HG02798 (cell line): Measurements from ENCODE around the gene THSD7A.
"Not testable (repeated sequence)": the region's sequence is repeated elsewhere in the genome, so short reads cannot be mapped to it uniquely, and the experiment has no call there.

Source experiments
- ATAC-seq: cut with Tn5 transposase; IDR thresholded peaks from one replicate; pipeline ENCODE4 v1.9.1; 2021; ENCODE audit warnings: mild to moderate bottlenecking; ENCODE audit not compliant: unreplicated experiment, poor library complexity

THSD7A gene

DNA sequence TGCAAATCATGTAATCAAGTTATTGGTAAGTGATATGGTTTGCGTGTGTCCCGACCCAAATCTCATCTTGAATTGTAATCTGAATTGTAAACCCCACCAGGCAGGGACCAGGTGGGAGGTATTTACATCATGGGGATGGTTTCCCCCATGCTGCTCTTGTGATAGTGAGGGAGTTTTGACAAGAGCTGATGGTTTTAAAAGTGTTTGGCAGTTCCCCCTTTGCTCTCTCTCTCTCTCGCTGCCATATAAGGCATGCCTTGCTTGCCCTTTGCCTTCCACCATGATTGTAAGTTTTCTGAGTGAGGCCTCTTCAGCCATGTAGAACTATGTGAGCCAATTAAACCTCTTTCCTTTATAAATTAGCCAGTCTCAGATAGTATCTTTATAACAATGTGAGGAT lies 302.6 kb downstream of the THSD7A start:
- no peak for ATAC-seq

GRCh38 chr7:11527707-11528106 lies 304.3 kb downstream of the THSD7A start:
- no peak for ATAC-seq

DNA sequence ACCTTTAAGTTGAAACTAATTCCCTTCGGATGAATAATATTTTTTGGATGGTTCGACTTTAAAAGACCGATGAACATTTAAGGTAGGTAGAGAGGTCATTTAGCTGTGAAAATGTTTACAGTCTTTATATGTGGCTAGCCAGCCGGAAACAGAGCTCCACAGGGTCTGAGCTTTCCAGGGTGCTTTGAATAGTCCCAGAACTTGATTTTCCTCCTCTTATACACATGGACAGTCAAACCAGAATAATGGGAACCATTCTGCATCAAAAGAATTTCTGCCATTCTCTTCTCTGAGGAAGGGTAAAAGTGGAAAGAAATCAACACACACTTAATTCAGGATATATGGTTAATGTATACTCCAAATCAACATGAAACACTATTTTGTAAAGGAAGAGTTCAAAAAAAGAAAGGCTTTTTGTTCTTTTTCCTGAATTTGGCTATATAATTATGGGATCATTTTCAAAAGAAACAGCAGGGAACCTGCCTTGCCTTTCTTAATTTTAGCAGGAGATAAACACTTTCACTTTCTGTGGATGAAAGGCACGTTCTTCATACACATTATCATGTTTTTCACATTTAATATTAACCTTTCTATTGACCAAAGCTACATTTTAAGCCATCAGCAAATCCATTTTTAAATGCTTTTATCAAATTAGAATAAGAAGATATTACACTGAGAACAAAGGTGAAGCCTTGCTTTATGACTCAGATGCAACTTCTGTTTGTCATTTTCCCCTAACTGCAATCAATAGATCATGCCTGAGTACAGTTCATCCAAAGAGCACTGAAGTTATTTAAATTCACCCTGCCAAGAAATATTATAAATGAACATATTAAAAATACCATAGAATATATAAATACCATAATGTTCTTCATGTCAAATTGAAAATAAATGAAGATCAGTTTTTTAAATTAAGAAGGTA lies 307.3 kb downstream of the THSD7A start:
- no peak for ATAC-seq

DNA sequence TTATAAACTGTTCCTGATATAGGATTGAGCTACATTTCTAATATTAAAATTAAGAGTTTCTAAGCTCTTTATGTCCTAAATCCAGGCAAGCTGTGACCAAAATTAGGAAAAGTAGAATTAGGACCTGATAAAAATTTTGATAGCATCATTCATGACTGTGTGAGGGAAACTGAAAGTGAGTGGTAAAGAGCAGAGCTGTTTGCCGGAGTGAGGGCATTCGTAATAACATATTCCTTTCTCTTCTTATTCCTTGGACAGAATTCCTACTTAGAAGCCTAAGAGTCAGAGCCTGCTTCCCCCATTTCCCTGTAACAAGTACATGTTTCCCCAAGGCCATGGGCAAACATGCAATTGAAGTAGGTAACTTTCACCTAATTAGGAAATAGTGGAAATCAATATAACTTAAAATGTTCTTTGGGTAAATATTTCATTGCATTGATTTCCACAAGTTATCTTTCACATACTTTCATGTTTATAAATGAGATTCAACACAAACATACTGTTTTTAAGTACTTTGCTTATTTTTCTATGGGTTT lies 310.0 kb downstream of the THSD7A start:
- ATAC-seq = not testable (repeated sequence)

- ATAC-seq = no peak
Observed at GRCh38 chr7:11517853-11518252, 314.1 kb downstream of the THSD7A start.

- ATAC-seq = no peak
Observed at GRCh38 chr7:11516328-11516727, 315.7 kb downstream of the THSD7A start.

DNA sequence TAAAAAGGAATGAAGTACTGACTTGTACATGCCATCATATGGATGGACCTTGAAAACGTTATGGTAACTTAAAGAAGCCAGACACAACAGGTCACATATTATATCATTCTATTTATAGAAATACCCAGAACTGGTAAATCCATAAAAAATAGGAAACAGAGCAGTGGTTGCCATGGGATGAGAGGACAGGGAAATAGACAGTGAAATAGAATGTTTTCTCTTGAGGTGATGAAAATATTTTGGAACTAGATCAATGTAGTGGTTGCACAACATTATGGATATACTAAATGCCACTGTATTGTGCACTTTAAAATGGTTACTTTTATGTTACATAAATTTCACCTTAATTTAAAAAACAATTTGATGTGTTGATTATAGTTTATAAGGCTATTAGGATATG lies 318.5 kb downstream of the THSD7A start:
- no peak for ATAC-seq

DNA sequence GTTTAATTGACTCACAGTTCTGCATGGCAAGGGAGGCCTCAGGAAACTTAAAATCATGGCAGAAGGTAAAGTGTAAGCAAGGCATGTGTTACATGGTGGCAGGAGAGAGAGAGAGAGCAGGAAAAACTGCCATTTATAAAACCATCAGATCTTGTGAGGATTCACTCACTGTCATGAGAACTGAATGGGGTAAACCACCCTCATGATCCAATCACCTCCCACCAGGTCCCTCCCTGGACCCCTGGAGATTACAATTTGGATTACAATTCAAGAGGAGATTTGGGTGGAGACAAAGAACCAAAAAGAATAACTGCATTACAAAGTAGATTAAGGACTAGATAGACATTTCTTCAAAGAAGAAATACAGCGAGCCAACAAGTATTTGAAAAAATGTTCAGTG lies 324.1 kb downstream of the THSD7A start:
- ATAC-seq = no peak

DNA sequence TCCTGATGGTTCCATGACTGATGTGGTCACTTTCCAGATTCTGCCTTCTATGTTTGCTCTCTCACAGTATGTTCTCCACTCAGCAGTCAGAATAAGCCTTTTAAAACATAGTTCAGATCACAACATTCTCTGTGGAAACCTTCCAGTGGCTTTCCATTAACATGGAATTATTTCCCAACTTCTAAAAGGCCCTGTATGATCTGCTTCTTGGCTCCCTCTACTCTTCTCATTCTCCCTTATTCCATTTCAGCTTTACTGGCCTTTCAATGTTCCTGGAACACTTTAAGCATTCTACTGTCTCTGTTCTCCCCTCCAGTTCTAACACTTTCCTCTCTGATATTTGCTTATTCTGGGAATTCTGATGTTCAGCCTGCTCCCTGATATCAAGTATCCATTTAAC lies 325.6 kb downstream of the THSD7A start:
- ATAC-seq = peak; percentile 22

GRCh38 chr7:11505471-11505985 lies 326.5 kb downstream of the THSD7A start:
- no peak for ATAC-seq

DNA sequence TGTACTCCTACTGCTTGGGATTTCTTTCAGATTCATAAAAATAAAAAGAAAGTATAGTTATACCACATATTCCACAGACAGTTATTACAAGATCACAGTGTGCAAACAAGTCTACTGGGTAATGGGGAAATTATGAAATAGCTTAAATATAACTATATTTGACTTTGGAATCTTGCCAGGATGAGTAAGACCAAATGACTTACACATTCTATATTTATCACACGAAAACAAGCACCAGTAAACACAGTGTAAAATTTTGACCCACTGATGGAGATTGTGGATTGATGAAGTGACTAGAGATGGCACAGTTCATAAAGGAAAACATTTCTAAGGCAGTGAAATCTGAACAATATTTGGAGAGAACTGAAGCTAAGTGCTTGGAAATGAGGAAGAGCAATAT lies 339.7 kb downstream of the THSD7A start:
- no peak for ATAC-seq

DNA sequence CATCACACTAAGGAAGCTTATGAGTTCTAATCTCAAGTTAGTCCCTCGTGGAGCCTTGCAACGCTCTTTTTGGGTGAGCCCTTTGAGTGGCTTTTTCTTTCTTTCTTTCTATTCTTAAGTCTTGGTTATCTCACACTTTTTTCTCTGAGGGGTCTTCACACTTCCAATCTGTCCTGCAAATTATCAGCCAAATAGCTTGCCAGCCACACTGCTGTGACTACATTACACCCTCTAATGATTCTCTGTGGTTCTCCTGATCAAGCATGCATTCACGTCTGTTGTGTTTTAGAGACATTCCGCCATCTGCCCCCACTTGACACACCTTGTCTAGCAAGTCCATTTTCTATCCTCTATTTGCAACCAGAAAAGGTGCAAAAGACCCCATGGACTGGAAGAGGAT lies 340.2 kb downstream of the THSD7A start:
- ATAC-seq = no peak

DNA sequence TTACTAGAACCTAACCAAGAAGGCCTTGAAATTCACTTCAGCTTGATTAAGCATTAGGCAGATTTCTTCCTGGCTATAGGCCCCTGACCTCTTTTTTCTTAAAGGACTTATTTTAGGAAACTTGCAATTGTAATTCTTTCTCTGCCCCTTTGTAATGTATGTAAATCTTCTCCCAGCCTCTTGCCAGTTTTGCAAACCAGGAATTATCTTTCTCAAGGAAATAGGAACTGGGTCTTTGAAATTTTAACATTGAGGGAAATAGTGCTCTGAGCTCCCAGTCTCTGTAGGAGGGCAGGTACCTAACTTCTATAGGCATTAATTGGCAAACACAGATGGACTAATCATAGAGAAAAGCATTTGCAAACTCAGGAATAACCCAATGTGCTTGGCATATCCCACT lies 342.7 kb downstream of the THSD7A start:
- ATAC-seq = no peak

DNA sequence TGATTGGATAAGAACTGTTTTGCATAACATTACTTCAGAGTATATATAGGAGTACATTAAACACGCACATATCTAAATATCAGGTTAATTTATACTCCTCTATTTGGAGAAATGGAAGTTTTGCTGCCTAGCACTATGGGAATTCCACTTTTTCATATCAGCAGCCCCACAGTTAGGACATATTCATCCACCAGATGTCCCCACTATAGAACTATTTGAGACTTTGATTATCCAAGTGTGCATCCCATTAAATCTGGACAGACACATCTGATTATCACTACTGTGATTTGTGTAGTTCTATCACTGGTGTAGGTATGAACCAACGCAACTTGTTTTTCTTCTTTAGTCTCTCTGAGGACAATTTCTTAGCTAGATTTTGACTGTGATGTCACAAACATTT lies 345.7 kb downstream of the THSD7A start:
- no peak for ATAC-seq

DNA sequence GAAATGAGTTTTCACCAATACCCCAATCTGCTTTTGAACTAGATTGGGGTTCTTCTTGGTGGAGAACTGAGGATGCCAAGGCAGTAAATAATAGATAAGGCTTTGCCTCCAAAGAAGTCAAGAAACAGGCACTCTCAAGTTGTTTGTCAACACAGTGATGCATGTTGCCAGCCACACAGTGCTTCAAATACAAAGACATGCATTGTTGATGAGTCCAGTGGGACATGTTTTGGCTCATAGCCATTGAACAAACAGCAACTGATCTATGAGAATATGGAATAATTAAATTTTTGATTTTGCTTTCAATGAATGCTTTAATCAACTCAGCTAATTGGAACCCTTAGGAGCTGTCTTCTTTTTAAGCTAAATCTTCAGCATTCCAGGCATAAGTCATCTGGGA lies 346.4 kb downstream of the THSD7A start:
- ATAC-seq = no peak

- ATAC-seq = no peak
Observed at GRCh38 chr7:11480143-11480542, 351.9 kb downstream of the THSD7A start.

GRCh38 chr7:11478882-11479281 lies 353.1 kb downstream of the THSD7A start:
- ATAC-seq = no peak

DNA sequence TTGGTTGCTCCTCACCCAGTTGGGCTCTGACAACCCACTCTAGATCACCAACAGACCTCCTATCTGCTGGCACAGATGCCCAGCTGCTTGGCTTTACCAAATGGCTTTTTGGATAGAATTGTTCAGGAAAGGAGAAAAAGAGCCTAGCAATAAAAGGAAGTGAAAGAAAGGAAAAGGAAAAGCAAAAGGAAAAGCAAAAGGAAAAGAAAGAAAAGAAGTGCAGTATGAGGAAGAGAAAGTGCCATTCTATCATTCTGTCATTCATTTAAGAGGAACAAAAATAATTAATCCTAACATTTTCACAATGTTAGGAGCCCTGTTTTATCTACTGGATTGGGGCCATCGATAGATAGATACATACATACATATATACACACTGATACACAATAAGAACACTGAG lies 353.6 kb downstream of the THSD7A start:
- ATAC-seq = no peak

DNA sequence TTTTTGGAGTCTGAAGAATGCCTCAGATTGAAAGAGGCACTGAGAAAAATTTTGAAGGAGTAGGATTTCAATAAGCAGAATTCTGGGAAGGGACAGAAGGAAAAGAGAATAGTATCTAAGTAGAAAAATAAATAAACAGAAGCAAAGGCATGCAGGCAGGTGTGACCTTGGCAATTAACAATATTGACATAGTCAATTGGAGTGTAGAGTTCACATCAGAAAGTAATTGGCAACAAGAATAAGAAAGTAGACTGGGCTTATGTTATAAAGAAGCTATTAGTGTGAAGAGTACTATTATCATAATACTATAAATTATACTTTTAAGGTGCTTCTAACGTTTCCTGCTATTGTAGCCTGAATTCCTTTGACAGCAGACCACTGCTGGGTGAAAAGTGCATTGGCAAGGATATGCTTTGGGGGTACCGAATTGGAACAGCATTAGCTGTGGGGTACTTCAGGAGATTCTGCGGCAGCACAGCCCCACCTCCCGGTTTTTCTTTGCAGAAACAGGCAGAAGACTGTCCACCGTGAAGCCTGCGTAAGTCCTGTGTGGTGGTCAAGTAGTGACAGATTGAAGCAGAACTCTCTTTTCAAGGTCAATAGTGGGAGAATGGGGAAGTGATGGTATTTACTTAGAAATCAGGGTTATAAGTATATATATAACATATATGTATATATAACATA lies 357.0 kb downstream of the THSD7A start:
- no peak for ATAC-seq

- no peak for ATAC-seq
Observed at GRCh38 chr7:11473807-11474424, 358.1 kb downstream of the THSD7A start.

DNA sequence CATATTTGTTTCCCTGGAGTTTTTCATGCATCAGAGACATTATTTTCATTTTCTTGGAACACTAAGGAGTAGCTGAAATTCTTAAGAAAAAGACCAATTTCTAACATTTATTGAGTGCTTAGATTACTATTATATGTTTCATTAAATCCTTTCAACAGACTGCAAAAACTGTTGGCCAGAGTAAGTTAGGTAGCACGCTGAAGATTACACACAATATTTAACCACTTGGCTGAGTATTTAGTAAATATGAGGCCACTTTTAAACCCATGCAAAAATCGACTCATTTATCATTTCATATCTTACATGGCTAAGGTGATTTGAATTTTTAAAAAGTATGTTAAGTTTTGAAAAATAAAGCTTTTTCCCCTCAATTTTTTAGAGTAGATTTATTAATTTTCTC lies 358.8 kb downstream of the THSD7A start:
- no peak for ATAC-seq
